Vagina (tissue), 2 donors: Measurements from ENCODE around the gene CMIP. TPM values are rescaled to one million over a fixed set of nuclear protein-coding genes. Genes with fewer than 3 reads are reported as not detected.
A peak's percentile ranks its signal among the peaks of the same experiment; 100 is the strongest.

Experiments
- DNase-seq, 2 donors: peaks; one replicate each; pipeline ENCODE4 v3.0.0-alpha.2; 2017; ENCODE audit errors: extremely low spot score in 2 of 2
- H3K27ac ChIP-seq: fragments of 200-600 bp; sonication (generic); one replicate; pipeline ENCODE4 v1.5.1; 2019
- H3K27me3 ChIP-seq: fragments of 200-600 bp; sonication (generic); one replicate; pipeline ENCODE4 v1.5.1; 2019
- H3K36me3 ChIP-seq, 2 donors: fragments of 200-600 bp; sonication (generic); one replicate each; pipeline ENCODE4 v1.5.1; 2017 to 2019
- H3K4me1 ChIP-seq: fragments of 200-600 bp; sonication (generic); one replicate; pipeline ENCODE4 v1.5.1; 2019
- H3K4me3 ChIP-seq, 2 donors: fragments of 200-600 bp; sonication (generic); 1 replicate in 1 of 2; 2 replicates in 1 of 2; pipeline ENCODE4 v1.5.1; 2016 to 2019
- H3K9me3 ChIP-seq: fragments of 200-600 bp; sonication (generic); one replicate; pipeline ENCODE4 v1.5.1; 2019
- POLR2A ChIP-seq, 2 donors: fragments of 450-650 bp; IDR thresholded peaks; one replicate each; pipeline ENCODE4 v1.6.1; 2017; ENCODE audit warnings: antibody characterized with exemption in 2 of 2, mild to moderate bottlenecking in 2 of 2, moderate library complexity in 2 of 2
- POLR2AphosphoS5 ChIP-seq, 2 donors: sonication (generic); formaldehyde crosslinking; IDR thresholded peaks; one replicate each; pipeline ENCODE4 v1.9.0; 2017; ENCODE audit warnings: antibody characterized with exemption in 2 of 2, mild to moderate bottlenecking in 2 of 2, low read depth in 1 of 2; ENCODE audit not compliant: insufficient read depth in 1 of 2
- intact Hi-C: fragments of 100-400 bp; cut with DNase I; formaldehyde crosslinking; loops from one replicate; pipeline ENCODE4 v1.15.1; 2023
- total RNA-seq: library from RNA; depleted of rRNA; stranded (reverse); fragments of >200 nt; gene quantifications from one replicate; pipeline ENCODE4 v1.2.3, GENCODE V29; 2016
- TF ChIP-seq, protein P1 (sequence below), 3 experiments: fragments of 450-650 bp in 2 of 3; fragments of 200-600 bp in 1 of 3; sonication (generic) in 1 of 3; IDR thresholded peaks; one replicate each; pipeline ENCODE4 v1.5.1; 2017 to 2019; ENCODE audit warnings: antibody characterized with exemption in 3 of 3, mild to moderate bottlenecking in 2 of 3, moderate library complexity in 2 of 3

The CMIP gene
- total RNA-seq, 1 donor from 2014 or later: 66.3 TPM

DNA sequence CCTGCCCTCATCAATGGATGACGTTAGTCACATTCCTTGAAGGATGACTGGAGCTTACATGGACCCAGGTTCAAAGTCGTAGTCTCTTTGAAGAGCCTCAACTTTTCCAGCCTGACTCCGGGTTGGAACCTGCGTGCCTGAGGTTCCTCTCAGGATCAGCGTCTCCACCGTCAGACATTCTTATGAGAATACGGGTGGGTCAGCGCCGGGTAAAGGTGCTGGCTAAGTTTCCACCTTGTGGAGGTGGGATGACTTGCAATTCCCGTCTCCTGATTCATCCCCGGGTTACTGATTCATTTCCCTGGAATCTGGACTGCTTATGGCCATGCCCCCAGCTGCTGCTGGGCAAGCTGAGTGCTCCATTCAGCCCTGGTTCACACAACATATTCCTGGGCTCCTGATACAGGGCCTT, 38.9 kb upstream of the CMIP start:
- H3K4me1 ChIP-seq: peaks cover 10% of the 10 kb centered on the region
- no peaks in the 10 kb centered on the region for H3K27me3 ChIP-seq
- no peak for DNase-seq
- TF ChIP-seq POLR2AphosphoS5 (IDR thresholded peaks at IDR 0.05; ENCODE audit: insufficient read depth in 1 of 2, low read depth in 1 of 2) (peak in 1 of 2 donors; percentile 32), POLR2A (IDR thresholded peaks at IDR 0.05) (no peak)
- TF ChIP-seq, protein P1, sequence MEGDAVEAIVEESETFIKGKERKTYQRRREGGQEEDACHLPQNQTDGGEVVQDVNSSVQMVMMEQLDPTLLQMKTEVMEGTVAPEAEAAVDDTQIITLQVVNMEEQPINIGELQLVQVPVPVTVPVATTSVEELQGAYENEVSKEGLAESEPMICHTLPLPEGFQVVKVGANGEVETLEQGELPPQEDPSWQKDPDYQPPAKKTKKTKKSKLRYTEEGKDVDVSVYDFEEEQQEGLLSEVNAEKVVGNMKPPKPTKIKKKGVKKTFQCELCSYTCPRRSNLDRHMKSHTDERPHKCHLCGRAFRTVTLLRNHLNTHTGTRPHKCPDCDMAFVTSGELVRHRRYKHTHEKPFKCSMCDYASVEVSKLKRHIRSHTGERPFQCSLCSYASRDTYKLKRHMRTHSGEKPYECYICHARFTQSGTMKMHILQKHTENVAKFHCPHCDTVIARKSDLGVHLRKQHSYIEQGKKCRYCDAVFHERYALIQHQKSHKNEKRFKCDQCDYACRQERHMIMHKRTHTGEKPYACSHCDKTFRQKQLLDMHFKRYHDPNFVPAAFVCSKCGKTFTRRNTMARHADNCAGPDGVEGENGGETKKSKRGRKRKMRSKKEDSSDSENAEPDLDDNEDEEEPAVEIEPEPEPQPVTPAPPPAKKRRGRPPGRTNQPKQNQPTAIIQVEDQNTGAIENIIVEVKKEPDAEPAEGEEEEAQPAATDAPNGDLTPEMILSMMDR (IDR thresholded peaks at IDR 0.05): no peak
- intact Hi-C loops: loop anchor here (5.0 to 10.0 kb wide), 2 partner anchors 209 to 317 kb away; no protein-coding TSS in a partner anchor
- H3K4me3 ChIP-seq: no peak overlapping the region
- H3K9me3 ChIP-seq: no peaks in the 10 kb centered on the region
- H3K27ac ChIP-seq: no peak overlapping the region
- no peaks in the 10 kb centered on the region for H3K36me3 ChIP-seq

DNA sequence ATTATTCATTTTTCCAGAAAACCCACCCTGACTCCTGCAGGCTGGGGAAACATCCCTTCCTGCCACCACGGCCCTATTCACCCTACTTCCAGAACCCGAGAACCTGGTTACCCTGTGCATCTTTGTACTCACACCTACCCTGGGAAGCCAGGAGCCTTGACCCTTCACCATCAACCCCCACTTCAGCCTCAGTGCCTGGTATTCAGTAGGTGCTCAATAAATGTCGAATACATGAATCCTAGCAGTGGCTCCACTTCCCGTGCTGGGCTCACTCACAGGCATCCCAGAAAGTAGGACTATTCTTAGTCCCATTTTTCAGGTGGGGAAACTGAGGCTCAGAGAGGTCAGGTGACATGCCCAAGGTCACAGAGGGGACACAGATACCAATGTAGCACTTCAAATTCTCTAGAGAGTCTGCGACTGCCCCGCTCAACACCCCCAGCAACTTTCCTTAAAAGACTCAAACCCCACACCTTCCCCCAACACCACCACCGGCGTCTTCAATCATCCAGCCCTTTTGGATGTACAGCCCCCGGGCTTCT, 36.1 kb upstream of the CMIP start:
- intact Hi-C loops: loop anchor here (5.0 to 10.0 kb wide), 2 partner anchors 206 to 314 kb away; no protein-coding TSS in a partner anchor
- Histone ChIP-seq H3K27ac (no peak overlapping the region), H3K36me3 (no peaks in the 10 kb centered on the region), H3K9me3 (no peaks in the 10 kb centered on the region), H3K4me1 (peaks cover 7% of the 10 kb centered on the region), H3K27me3 (no peaks in the 10 kb centered on the region), H3K4me3 (no peak overlapping the region)
- DNase-seq: no peak
- TF ChIP-seq, protein P1 (IDR thresholded peaks at IDR 0.05): no peak

DNA sequence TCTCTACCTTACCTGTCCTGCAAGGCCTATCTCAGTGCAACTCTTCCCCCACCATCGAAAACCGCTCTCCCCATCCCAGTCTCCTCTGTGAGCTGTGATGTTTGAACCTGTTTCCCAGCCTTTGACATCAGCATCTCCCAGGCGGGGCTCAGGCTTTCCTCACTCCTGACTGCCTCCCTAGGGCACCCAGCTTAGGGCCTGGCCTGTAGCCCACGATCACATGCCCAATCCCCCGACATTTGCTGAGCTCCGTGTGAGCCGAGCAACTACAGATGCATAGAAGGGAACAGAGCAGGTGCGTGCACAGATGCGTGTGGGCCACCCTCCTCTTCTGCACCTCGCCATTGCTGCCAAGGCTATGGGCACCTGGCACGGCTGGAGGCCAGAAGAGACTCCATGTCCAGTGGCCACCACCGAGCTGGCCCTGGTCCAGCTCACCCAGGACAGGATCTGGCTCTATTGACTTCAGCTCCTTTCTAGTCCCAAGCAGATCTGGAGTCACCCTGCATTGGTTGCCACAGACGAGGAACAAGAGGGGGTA, 35.5 kb upstream of the CMIP start:
- no peaks in the 10 kb centered on the region for H3K27me3 ChIP-seq
- H3K4me1 ChIP-seq: peaks cover under 1% of the 10 kb centered on the region
- DNase-seq: no peak
- H3K36me3 ChIP-seq: no peaks in the 10 kb centered on the region
- no peak overlapping the region for H3K27ac ChIP-seq
- H3K9me3 ChIP-seq: no peaks in the 10 kb centered on the region
- TF ChIP-seq POLR2AphosphoS5 (IDR thresholded peaks at IDR 0.05; ENCODE audit: insufficient read depth in 1 of 2, low read depth in 1 of 2): no peak
- no peak overlapping the region for H3K4me3 ChIP-seq
- intact Hi-C loops: loop anchor here (5.0 to 10.0 kb wide), 2 partner anchors 206 to 313 kb away; no protein-coding TSS in a partner anchor

DNA sequence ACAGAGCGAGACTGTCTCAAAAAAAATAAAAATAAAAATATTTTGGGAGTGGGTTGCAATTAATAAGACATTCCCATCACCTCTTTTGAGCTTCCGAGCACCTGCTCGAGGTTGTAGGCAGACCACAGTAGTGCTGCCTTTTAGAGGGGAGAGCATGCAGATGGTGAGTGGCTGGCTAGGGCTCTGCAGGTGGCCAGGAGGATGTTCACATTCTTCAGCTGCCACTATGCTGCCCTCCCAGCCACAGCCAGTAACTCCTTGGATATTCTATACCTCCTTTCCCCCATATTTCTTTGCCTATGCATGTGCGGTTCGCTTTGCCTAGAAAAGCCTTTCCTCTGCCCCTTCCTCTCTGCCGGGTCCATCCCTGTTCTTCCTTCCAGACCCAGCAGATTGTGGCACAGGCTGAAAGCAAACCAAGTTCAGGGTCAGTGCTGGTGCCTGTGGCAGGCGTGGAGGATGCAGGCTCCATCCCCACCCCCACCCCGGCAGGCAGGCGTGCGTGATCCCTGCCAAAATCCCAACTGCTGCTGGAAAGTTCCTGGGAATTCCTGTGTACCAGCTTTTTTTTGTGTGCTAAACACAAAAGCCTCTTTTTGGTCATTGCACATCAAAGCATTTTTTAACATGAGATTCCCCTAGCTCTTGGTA, 33.8 kb upstream of the CMIP start:
- no peaks in the 10 kb centered on the region for H3K9me3 ChIP-seq
- no peaks in the 10 kb centered on the region for H3K4me1 ChIP-seq
- intact Hi-C loops: no loop called here
- H3K4me3 ChIP-seq: no peak overlapping the region
- H3K36me3 ChIP-seq: no peaks in the 10 kb centered on the region
- no peak overlapping the region for H3K27ac ChIP-seq
- H3K27me3 ChIP-seq: no peaks in the 10 kb centered on the region
- no peak for DNase-seq
- no peak for TF ChIP-seq POLR2A (IDR thresholded peaks at IDR 0.05)
- TF ChIP-seq, protein P1 (IDR thresholded peaks at IDR 0.05): no peak
- no peak for TF ChIP-seq POLR2AphosphoS5 (IDR thresholded peaks at IDR 0.05; ENCODE audit: insufficient read depth in 1 of 2, low read depth in 1 of 2)

DNA sequence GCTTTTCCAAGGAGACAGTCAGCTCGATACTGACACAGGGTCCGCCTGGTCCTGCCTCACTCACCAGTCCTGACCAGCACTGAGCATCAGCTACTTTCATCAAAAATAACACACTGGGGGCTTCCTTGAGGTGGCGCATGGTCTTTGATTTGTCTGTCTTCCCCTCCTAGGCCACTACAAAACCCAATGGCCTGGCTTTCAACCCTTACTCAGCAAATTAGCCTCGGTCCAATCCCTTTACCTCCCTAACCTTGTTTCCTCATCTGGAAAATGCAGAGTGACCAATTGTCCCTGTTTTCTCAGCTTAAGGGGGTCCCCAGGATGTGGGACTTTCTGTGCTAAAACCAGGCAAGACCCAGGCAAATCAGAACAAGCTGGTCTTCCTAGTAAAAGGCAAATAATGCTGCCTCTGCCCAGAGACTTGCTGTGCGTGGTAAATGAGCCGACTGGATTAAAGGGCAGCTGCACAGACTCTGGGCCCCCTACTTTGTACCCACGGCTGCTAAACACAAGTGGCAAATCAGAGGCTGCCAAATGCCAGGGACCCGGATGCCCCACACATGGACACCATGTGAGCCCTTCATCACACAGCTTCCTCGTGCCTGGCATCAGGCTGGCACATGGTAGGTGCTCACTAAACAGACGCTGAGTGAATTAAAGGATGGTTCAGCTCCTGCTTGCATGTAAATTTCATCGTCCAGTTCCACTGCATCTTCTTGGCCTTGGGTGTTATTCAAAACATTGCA, 31.2 kb upstream of the CMIP start:
- Histone ChIP-seq H3K4me1 (no peaks in the 10 kb centered on the region), H3K9me3 (no peaks in the 10 kb centered on the region), H3K36me3 (no peaks in the 10 kb centered on the region), H3K27ac (no peak overlapping the region), H3K27me3 (no peaks in the 10 kb centered on the region), H3K4me3 (no peak overlapping the region)
- DNase-seq: no peak
- intact Hi-C loops: no loop called here
- TF ChIP-seq, protein P1 (IDR thresholded peaks at IDR 0.05): no peak
- TF ChIP-seq POLR2AphosphoS5 (IDR thresholded peaks at IDR 0.05; ENCODE audit: insufficient read depth in 1 of 2, low read depth in 1 of 2) (no peak), POLR2A (IDR thresholded peaks at IDR 0.05) (no peak)
